ENCODE data around the gene GJD4. TPM values are rescaled to one million over a fixed set of nuclear protein-coding genes. Genes with fewer than 3 reads are reported as not detected.

Gene GJD4
- total RNA-seq = not detected

GRCh38 chr10:35605191-35605590 lies at the start of gene GJD4:
Gene GJD4, plus strand, starts transcription at chr10:35605341. Its CDS starts 227 bp downstream, at chr10:35605568.

GRCh38 chr10:35642035-35642792 lies 37.1 kb downstream of the GJD4 start, which contains the start of gene FZD8:
Gene FZD8, minus strand, starts transcription at chr10:35642296. Its CDS starts 867 bp downstream, at chr10:35641429.

Other genes starting within 250 kb of the GJD4 start
- 1 to 10 TPM in 1 of 2 donors, under 1 TPM in 1; 1.00 to 1.0 TPM for gene FZD8, start 37.0 kb downstream of the GJD4 start, total RNA-seq

Measured in melanocyte of skin (primary cell).